Naive thymus-derived CD4-positive, alpha-beta T cell (primary cell): ENCODE results near the gene AGTR1. TPM values are rescaled to one million over a fixed set of nuclear protein-coding genes. Genes with fewer than 3 reads are reported as not detected.

Experiments used
- ATAC-seq: fragments of 150-1000 bp; cut with Tn5 transposase; 2 replicates; pipeline ENCODE4 v1.10.0; 2021; ENCODE audit warnings: mild to moderate bottlenecking, moderate library complexity
- CTCF ChIA-PET: fragments of 350-600 bp; sonication (Branson Sonifier 250); formaldehyde crosslinking; loops from one replicate; lab custom pipeline; 2021; ENCODE audit warnings: antibody characterized with exemption; lab: Charles Lee
- POLR2A ChIA-PET: fragments of 350-600 bp; sonication (Branson Sonifier 250); formaldehyde crosslinking; loops from one replicate; lab custom pipeline; 2021; ENCODE audit warnings: antibody characterized with exemption, inconsistent platforms; lab: Charles Lee
- DNase-seq, 9 donors: peaks; one replicate each; pipeline versions ENCODE4 v3.0.0 to v3.0.0-alpha.2; 2020 to 2022; ENCODE audit warnings: mixed read lengths in 1 of 9
- H3K27ac ChIP-seq: one replicate; pipeline ENCODE4 v1.7.0; 2013; ENCODE audit warnings: mild to moderate bottlenecking, low read depth, low read length, moderate library complexity
- H3K27me3 ChIP-seq, 2 donors: one replicate each; pipeline ENCODE4 v1.7.0; 2013; ENCODE audit warnings: low read length in 2 of 2, mild to moderate bottlenecking in 2 of 2, moderate library complexity in 2 of 2; ENCODE audit not compliant: control insufficient read depth in 2 of 2, insufficient read depth in 2 of 2
- H3K36me3 ChIP-seq, 3 experiments: 1 replicate in 2 of 3; 2 replicates in 1 of 3; pipeline ENCODE4 v1.7.0; 2013; ENCODE audit warnings: low read length in 3 of 3, mild to moderate bottlenecking in 3 of 3, moderate library complexity in 1 of 3; ENCODE audit not compliant: insufficient read depth in 3 of 3, control insufficient read depth in 2 of 3
- H3K4me1 ChIP-seq, 2 donors: one replicate each; pipeline ENCODE4 v1.7.0; 2013; ENCODE audit warnings: low read length in 2 of 2, mild to moderate bottlenecking in 2 of 2, moderate library complexity in 1 of 2; ENCODE audit not compliant: control insufficient read depth in 2 of 2, insufficient read depth in 2 of 2
- H3K4me3 ChIP-seq: 2 replicates; pipeline ENCODE4 v1.7.0; 2013; ENCODE audit warnings: mild to moderate bottlenecking, low read length
- H3K9me3 ChIP-seq, 3 experiments: 1 replicate in 2 of 3; 2 replicates in 1 of 3; pipeline ENCODE4 v1.7.0; 2013; ENCODE audit warnings: low read length in 3 of 3; ENCODE audit not compliant: control insufficient read depth in 2 of 3
- H3K27ac Mint-ChIP-seq, 9 donors: one replicate each; pipeline ENCODE4 v1.8.0; 2020 to 2022; ENCODE audit warnings: mixed read lengths in 9 of 9, mild to moderate bottlenecking in 8 of 9, moderate library complexity in 5 of 9, inconsistent platforms in 2 of 9
- H3K27me3 Mint-ChIP-seq, 5 donors: one replicate each; pipeline ENCODE4 v1.8.0; 2021 to 2022; ENCODE audit warnings: mixed read lengths in 5 of 5, mild to moderate bottlenecking in 1 of 5
- H3K36me3 Mint-ChIP-seq, 5 donors: one replicate each; pipeline ENCODE4 v1.8.0; 2020 to 2022; ENCODE audit warnings: mixed read lengths in 5 of 5, mild to moderate bottlenecking in 3 of 5, inconsistent platforms in 1 of 5
- H3K4me1 Mint-ChIP-seq, 7 donors: one replicate each; pipeline ENCODE4 v1.8.0; 2020 to 2022; ENCODE audit warnings: mixed read lengths in 7 of 7, mild to moderate bottlenecking in 3 of 7, inconsistent platforms in 1 of 7
- H3K4me3 Mint-ChIP-seq, 10 donors: one replicate each; pipeline ENCODE4 v1.8.0; 2020 to 2022; ENCODE audit warnings: mild to moderate bottlenecking in 10 of 10, mixed read lengths in 10 of 10, moderate library complexity in 6 of 10, inconsistent platforms in 2 of 10
- H3K9me3 Mint-ChIP-seq, 11 donors: one replicate each; pipeline ENCODE4 v1.8.0; 2020 to 2022; ENCODE audit warnings: mixed read lengths in 11 of 11, mild to moderate bottlenecking in 4 of 11, inconsistent platforms in 1 of 11, moderate library complexity in 1 of 11
- intact Hi-C, 2 donors: fragments of 100-400 bp; cut with micrococcal nuclease; formaldehyde crosslinking; loops; one replicate each; pipeline ENCODE4 v1.15.1; 2023
- polyA plus RNA-seq, 2 donors: library from polyadenylated mRNA; unstranded; fragments of 300-500 nt; fragmentation: Illumina TruSeq; gene quantifications; one replicate each; pipeline ENCODE4 v1.2.3, GENCODE V29; 2021
- total RNA-seq, 6 experiments: library from RNA in 5 of 6; stranded (reverse) in 5 of 6; gene quantifications; 1 replicate in 5 of 6; 2 replicates in 1 of 6; pipeline ENCODE4 v1.2.3 and lab custom pipeline; 2021 to 2026

The AGTR1 gene
- total and polyA plus RNA-seq, 7 experiments from 2014 or later: not detected

DNA sequence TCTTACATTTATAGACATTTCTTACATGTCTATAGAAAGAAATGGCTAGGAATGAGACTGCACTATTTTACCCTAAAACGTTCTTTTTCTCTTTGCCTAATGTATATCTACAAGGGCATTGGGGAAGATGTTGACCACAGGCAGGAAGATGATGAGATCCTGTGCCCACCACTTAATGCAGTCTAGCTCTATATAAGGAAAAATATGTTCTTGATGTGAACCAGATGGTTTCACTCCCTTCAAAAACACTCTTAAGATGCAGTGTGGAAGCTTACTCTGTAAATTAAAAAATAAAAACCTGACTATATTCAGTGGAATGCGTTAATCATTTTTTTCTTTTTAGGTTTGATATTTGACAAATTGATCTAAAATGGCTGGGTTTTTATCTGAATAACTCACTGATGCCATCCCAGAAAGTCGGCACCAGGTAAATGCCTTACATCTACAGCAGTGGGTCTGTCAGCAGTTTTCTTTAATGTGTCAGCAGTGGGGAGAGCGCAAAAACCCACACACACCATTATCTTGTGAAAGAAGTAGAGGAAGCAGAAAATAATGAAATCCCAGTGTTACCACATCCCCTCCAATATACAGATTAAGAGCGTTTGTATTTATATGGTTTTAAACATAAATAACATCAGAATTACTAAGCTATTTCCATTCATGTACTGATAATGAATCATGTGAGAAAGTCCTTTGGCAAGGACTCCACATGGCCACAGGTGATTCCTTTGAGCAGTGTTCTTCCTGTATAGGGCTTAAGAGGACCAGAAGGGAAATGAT lies 10.1 kb downstream of the AGTR1 start:
- no peak overlapping the region for H3K4me3 ChIP-seq
- peak; percentile 55 for ATAC-seq
- CTCF ChIA-PET: no interaction called here
- POLR2A ChIA-PET: no interaction called here
- no peak overlapping the region for H3K4me3 Mint-ChIP-seq
- H3K4me1 ChIP-seq: no peaks in the 10 kb centered on the region
- H3K27me3 Mint-ChIP-seq: peaks cover 0 to 11% (median 0%) of the 10 kb centered on the region in 5 donors
- no peaks in the 10 kb centered on the region for H3K9me3 ChIP-seq
- H3K36me3 Mint-ChIP-seq: no peaks in the 10 kb centered on the region
- intact Hi-C loops: no loop called here
- DNase-seq: no peak
- no peak overlapping the region for H3K27ac Mint-ChIP-seq
- H3K9me3 Mint-ChIP-seq: peaks cover 0 to 3% (median 0%) of the 10 kb centered on the region in 11 donors
- H3K27ac ChIP-seq: no peak overlapping the region
- no peaks in the 10 kb centered on the region for H3K36me3 ChIP-seq
- no peaks in the 10 kb centered on the region for H3K4me1 Mint-ChIP-seq
- H3K27me3 ChIP-seq: no peaks in the 10 kb centered on the region

DNA sequence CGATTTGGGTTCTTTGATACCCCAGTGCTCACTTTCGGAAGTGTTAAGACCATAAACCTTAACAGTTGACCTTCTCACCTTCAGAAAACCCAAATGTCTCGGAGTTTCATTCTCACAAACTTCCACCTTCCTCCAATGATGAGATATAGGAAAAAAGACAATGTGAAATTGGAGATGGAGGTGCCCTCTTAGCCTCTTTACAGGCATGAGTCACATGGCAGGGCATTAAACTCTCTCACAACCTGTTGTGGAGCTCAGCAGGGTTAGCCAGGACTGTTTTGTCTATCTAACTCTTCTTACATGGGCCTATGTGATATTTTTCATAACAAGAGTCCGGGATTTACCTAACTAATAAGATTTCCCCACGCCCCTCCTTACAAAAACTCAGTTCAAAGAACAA lies 10.7 kb downstream of the AGTR1 start:
- ChIA-PET CTCF (no interaction called here), POLR2A (no interaction called here)
- intact Hi-C loops: no loop called here
- no peaks in the 10 kb centered on the region for H3K9me3 ChIP-seq
- H3K9me3 Mint-ChIP-seq: peaks cover 0 to 3% (median 0%) of the 10 kb centered on the region in 11 donors
- H3K36me3 ChIP-seq: no peaks in the 10 kb centered on the region
- H3K27me3 Mint-ChIP-seq: peaks cover 0 to 11% (median 0%) of the 10 kb centered on the region in 5 donors
- no peak for DNase-seq
- no peaks in the 10 kb centered on the region for H3K4me1 ChIP-seq
- no peak for ATAC-seq
- H3K27ac ChIP-seq: no peak overlapping the region
- H3K36me3 Mint-ChIP-seq: no peaks in the 10 kb centered on the region
- no peak overlapping the region for H3K4me3 Mint-ChIP-seq
- H3K4me1 Mint-ChIP-seq: no peaks in the 10 kb centered on the region
- no peaks in the 10 kb centered on the region for H3K27me3 ChIP-seq
- no peak overlapping the region for H3K4me3 ChIP-seq
- H3K27ac Mint-ChIP-seq: no peak overlapping the region

DNA sequence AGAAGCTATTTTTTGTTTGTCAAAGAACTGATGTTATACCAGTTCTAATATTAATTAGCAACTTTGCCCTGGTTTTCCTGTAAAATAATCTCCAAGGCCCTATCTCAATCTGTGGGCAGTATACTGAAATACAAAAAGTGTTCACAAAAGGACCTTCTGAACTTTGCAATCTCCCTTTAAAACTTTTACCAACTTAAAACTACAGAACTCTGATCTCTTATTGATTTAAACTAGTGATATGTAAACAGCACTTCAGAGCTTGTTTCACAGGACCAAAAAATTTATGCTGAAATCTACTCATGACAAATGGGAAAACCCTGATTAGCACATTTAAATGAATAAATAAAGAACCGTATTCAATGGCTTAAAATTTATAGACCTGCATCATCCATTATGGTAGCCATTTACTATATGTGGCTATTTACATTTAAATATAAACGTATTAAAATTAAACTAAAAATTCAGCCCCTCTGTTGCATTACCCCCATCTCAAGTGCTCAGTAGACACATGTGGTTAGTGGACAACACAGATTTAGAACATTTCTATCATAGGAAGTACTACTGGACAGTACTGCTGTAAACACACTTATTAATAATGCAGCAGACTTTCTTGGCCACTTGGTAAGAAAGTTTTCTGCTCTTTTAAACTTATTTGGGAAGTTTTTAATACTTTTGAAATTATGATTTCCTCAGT lies 12.0 kb downstream of the AGTR1 start:
- Histone ChIP-seq H3K4me3 (no peak overlapping the region), H3K36me3 (no peaks in the 10 kb centered on the region), H3K4me1 (no peaks in the 10 kb centered on the region), H3K27ac (no peak overlapping the region), H3K9me3 (no peaks in the 10 kb centered on the region), H3K27me3 (no peaks in the 10 kb centered on the region)
- DNase-seq (no peak), ATAC-seq (no peak)
- no peak overlapping the region for H3K4me3 Mint-ChIP-seq
- H3K27ac Mint-ChIP-seq: no peak overlapping the region
- H3K4me1 Mint-ChIP-seq: no peaks in the 10 kb centered on the region
- peaks cover 0 to 11% (median 0%) of the 10 kb centered on the region in 5 donors for H3K27me3 Mint-ChIP-seq
- POLR2A ChIA-PET: no interaction called here
- peaks cover 0 to 7% (median 0%) of the 10 kb centered on the region in 11 donors for H3K9me3 Mint-ChIP-seq
- no peaks in the 10 kb centered on the region for H3K36me3 Mint-ChIP-seq
- intact Hi-C loops: no loop called here
- CTCF ChIA-PET: no interaction called here

DNA sequence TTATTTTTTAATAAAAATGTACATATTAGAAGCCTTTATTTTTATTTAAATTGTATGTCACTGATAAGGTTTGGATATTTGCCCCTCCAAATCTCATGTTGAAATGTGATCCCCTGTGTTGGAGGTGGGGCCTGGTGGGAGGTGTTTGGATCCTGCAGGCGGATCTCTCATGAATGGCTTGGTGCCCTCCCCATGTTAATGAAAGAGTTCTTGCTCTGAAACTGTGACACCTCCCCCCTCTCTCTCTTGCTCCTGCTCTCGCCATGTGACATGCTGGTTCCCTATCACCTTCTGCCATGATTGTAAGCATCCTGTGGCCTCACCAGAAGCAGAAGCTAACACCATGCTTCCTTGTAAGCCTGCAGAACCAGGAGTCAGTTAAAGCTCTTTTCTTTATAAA lies 13.0 kb downstream of the AGTR1 start:
- H3K27ac Mint-ChIP-seq: no peak overlapping the region
- H3K27me3 Mint-ChIP-seq: peaks cover 0 to 7% (median 0%) of the 10 kb centered on the region in 5 donors

DNA sequence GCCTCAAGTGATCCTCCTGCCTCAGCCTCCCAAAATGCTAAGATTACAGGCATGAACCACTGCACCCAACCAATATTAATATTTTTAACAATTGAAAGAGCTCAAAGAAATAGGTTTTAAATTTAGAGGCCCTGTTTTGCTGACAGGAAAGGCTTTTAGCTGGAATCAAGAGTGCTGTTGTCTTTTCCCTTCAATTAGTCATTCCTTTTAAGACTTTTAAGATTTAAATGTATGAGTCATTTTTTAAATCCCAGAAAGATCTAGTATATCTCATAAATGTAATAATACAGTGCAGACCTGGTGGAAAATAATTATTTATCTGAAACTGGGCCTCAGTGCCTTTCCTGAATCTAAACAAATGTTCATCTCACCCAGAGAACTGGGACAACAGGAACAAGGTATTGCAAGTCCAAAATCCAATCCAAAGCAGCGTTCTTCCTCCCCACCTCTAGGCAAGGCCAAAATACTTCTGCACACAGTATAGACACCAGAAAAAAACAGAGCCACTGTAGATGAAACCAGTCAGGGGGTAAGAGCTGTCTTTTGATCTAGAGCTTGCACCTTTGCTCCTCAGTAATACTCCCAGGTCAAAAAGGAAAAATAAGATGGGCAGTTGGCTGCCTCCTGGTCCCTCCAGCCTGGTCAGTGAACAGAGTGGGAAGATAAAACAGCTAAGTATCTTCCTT lies 14.4 kb downstream of the AGTR1 start:
- intact Hi-C loops: no loop called here

More for the DNA sequence above, 13.0 kb downstream of the AGTR1 start:
- intact Hi-C loops: no loop called here
- Histone ChIP-seq H3K36me3 (no peaks in the 10 kb centered on the region), H3K27me3 (no peaks in the 10 kb centered on the region), H3K4me1 (no peaks in the 10 kb centered on the region), H3K9me3 (no peaks in the 10 kb centered on the region), H3K4me3 (no peak overlapping the region), H3K27ac (no peak overlapping the region)
- no peak overlapping the region for H3K4me3 Mint-ChIP-seq
- CTCF ChIA-PET: no interaction called here
- POLR2A ChIA-PET: no interaction called here
- no peak for DNase-seq
- no peaks in the 10 kb centered on the region for H3K4me1 Mint-ChIP-seq
- ATAC-seq: no peak
- H3K9me3 Mint-ChIP-seq: peaks cover 0 to 7% (median 0%) of the 10 kb centered on the region in 11 donors
- H3K36me3 Mint-ChIP-seq: no peaks in the 10 kb centered on the region

DNA sequence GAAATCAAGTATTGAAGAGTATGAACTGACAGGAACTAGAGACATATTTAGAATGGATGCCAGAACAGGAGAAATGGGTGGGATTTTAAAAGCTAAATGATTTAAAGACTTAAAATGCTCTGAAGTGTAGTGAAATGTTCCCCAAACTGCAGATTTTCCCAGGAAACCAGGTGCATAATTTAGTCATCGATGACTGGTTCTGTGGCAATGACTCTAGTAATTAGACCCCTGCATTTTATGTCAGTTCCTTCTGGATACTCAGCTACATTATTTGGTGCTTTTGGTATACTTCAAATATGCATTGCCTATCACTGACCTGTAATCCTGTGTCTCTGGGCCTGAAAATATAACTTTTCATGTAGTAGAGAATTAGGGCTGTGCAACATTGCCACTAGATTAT lies 16.8 kb downstream of the AGTR1 start:
- DNase-seq (no peak), ATAC-seq (no peak)
- Histone ChIP-seq H3K9me3 (no peaks in the 10 kb centered on the region), H3K4me3 (no peak overlapping the region), H3K27ac (no peak overlapping the region), H3K4me1 (no peaks in the 10 kb centered on the region), H3K36me3 (no peaks in the 10 kb centered on the region), H3K27me3 (no peaks in the 10 kb centered on the region)
- H3K27ac Mint-ChIP-seq: no peak overlapping the region
- H3K4me1 Mint-ChIP-seq: no peaks in the 10 kb centered on the region
- intact Hi-C loops: no loop called here
- H3K27me3 Mint-ChIP-seq: peaks cover 0 to 7% (median 0%) of the 10 kb centered on the region in 5 donors
- ChIA-PET CTCF (no interaction called here), POLR2A (no interaction called here)
- no peak overlapping the region for H3K4me3 Mint-ChIP-seq
- H3K36me3 Mint-ChIP-seq: no peaks in the 10 kb centered on the region
- peaks cover 0 to 4% (median 0%) of the 10 kb centered on the region in 11 donors for H3K9me3 Mint-ChIP-seq

More for the DNA sequence above, 14.4 kb downstream of the AGTR1 start:
- Mint-ChIP-seq H3K27ac (no peak overlapping the region), H3K9me3 (peaks cover 0 to 7% (median 0%) of the 10 kb centered on the region in 11 donors), H3K36me3 (no peaks in the 10 kb centered on the region), H3K27me3 (peaks cover 0 to 7% (median 0%) of the 10 kb centered on the region in 5 donors), H3K4me3 (no peak overlapping the region), H3K4me1 (no peaks in the 10 kb centered on the region)
- H3K4me3 ChIP-seq: no peak overlapping the region
- H3K36me3 ChIP-seq: no peaks in the 10 kb centered on the region
- no peaks in the 10 kb centered on the region for H3K4me1 ChIP-seq
- ChIA-PET CTCF (no interaction called here), POLR2A (no interaction called here)
- ATAC-seq: no peak
- H3K27me3 ChIP-seq: no peaks in the 10 kb centered on the region
- no peak for DNase-seq
- H3K9me3 ChIP-seq: no peaks in the 10 kb centered on the region
- no peak overlapping the region for H3K27ac ChIP-seq
